Caki2 (cell line): ENCODE measurements around the gene RAB12. TPM values are rescaled to one million over a fixed set of nuclear protein-coding genes. Genes with fewer than 3 reads are reported as not detected.
"Not testable (repeated sequence)": the region's sequence is repeated elsewhere in the genome, so short reads cannot be mapped to it uniquely, and the experiment has no call there.

Experiments
- DNase-seq: peaks from one replicate; pipeline ENCODE4 v3.0.0-alpha.2; 2015; ENCODE audit warnings: low read depth
- in situ Hi-C: cut with HindIII; loops from 2 replicates; pipeline ENCODE4 v1.10.0; 2016; ENCODE audit warnings: low sequenced_read_pairs, low pct_unique_long_range_greater_than_20kb, mixed read lengths
- total RNA-seq: library from RNA; depleted of rRNA; stranded (reverse); fragments of >200 nt; shearing (Covaris generic); gene quantifications from 2 replicates; pipeline ENCODE4 v1.2.3, GENCODE V29; 2014; ENCODE audit warnings: low replicate concordance

Gene RAB12
- total RNA-seq, 1 experiment from 2014 or later = 39.9 TPM

- in situ Hi-C loops = no loop called here
Measured at GRCh38 chr18:8630546-8630945, 21.3 kb downstream of the RAB12 start.

DNA sequence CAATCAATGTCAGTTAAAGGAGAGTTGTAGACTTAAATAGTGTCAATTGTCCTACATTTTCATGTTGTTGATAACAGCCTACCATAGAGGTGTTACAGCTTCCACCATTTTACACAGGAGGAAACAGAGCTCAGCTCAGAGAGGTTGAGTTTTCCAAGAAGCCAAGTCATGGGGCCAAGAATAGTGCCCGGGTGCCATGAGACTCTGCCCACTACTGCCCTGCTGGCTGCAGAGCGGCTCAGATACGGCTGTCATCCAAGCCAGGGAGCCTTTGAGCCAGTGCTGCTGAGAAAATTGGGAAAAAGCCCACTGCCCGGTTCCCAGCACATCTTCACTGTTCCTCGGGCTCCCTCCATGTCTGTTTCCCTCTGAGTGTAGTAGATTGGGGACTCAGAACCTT, 22.0 kb downstream of the RAB12 start:
- in situ Hi-C loops = no loop called here
- no peak for DNase-seq

More at GRCh38 chr18:8630546-8630945, 21.3 kb downstream of the RAB12 start:
- DNase-seq = no peak

GRCh38 chr18:8632386-8632785, 23.1 kb downstream of the RAB12 start:
- no peak for DNase-seq
- in situ Hi-C loops = no loop called here

GRCh38 chr18:8634508-8634907, 25.3 kb downstream of the RAB12 start:
- in situ Hi-C loops = no loop called here
- no peak for DNase-seq

- in situ Hi-C loops = no loop called here
- no peak for DNase-seq
Measured at GRCh38 chr18:8635087-8635486, 25.9 kb downstream of the RAB12 start.

DNA sequence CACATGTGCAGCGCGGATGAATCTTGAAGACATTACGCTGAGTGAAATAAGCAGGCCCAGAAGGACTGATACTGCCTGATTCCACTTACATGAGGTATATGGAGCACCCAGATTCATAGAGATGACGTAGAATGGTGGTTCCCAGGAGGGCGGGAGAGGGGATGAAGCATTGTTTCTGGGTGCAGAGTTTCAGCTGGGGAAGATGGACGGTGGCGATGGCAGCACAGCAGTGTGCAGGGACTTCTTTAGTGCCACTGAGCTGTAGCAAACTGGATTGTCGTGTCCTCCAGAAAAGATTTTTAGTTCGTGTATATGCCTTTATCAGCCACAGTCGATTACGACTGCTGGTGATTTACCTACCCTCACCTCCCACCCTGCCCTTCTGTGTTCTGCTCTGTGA, 30.5 kb downstream of the RAB12 start:
- DNase-seq = no peak
- in situ Hi-C loops = no loop called here

GRCh38 chr18:8643326-8643878, 34.2 kb downstream of the RAB12 start:
- in situ Hi-C loops = no loop called here
- no peak for DNase-seq

DNA sequence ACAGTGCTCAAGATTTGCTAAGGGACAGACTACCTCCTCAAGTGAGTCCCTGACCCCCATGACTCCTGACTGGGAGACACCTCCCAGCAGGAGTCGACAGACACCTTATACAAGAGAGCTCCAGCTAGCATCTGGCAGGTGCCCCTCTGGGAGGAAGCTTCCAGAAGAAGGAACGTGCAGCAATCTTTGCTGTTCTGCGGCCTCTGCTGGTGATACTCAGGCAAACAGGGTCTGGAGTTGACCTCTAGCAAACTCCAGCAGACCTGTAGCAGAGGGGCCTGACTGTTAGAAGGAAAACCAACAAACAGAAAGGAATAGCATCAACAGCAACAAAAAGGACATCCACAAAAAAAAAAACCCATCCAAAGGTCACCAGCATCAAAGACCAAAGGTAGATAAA, 38.1 kb downstream of the RAB12 start:
- DNase-seq, in situ Hi-C loops: not testable (repeated sequence)

DNA sequence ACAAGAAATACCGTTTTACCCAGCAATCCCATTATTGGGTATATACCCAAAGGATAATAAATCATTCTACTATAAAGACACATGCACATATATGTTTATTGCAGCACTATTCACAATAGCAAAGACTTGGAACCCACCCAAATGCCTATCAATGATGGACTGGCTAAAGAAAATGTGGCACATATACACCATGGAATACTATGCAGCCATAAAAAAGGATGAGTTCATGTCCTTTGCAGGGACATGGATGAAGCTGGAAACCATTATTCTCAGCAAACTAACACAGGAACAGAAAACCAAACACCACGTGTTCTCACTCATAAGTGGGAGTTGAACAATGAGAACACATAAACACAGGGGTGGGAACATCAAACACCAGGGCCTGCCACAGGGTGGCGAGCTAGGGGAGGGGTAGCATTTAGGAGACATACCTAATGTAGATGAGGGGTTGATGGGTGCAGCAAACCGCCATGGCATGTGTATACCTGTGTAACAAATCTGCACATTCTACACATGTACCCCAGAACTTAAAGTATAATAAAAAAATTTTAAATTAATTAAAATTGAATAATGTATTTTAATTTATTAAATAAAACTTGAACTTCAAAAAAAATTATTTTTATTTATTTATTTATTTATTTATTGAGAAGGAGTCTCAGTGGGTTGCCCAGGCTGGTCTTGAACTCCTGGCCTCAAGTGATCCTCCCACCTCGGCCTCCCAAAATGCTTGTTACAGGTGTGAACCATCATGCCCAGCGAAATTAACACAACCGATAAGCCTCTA, 42.4 kb downstream of the RAB12 start:
- DNase-seq, in situ Hi-C loops: not testable (repeated sequence)

GRCh38 chr18:8654503-8655451, 45.5 kb downstream of the RAB12 start:
- DNase-seq = peak; percentile 23
- in situ Hi-C loops = no loop called here

DNA sequence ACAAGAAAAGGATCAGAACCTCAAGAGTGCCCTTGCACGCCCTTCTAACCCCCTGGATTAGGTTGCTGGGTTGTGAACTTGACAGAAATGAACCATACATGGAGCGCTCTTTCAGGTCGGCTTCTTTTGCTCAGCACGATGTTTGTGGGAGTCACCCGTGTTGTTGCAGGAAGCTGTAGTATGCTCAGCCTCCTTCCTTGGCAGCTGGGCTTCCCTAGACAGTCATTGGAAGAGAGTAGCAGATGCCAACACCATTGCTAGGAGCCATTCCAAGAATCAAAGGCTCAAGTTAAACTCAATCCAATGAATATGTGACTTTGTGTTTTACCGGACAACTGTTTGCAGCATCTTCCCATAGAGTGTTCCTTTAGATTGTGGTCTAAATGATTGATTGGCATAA, 47.0 kb downstream of the RAB12 start:
- in situ Hi-C loops = no loop called here

DNA sequence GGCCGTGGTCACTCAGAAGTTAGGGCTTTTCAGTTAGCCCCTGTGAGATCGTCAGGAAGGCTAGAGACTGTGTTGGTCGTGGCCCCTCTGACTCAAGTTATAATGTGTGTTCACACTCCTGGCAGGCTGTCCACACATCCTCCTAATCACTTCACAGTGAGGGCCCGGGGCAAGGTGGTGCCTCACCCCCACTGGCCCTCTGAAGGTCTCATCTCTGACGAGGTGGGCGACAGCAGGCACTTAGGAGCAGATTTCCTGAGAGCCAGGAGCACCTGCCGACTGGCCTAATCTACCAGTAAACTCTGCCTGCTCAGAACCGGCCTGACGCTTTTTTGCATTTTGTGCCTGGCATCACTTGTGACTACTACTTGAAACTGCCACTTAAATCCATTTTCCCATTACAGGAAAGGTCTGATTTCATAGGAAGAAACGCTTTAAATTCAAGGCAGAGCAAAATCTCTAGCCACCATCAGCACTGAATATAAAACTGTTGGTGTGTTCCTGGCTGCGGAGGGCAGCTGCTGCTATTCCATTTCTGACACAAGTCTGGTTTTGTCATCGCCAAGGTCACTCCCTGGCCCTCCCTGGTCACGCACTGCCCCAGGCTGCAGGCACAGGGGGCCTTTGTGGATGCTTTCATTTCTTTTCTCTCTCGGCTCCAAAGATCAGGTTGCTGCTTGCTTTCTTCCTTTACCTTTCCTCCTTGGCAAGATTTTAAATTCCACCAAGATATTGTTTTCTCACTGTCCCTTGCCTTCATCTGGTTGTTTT, 48.0 kb downstream of the RAB12 start:
- in situ Hi-C loops = no loop called here
- no peak for DNase-seq

More for the DNA sequence above, 47.0 kb downstream of the RAB12 start:
- DNase-seq = no peak

- in situ Hi-C loops = no loop called here
- DNase-seq = peak; percentile 4
Measured at GRCh38 chr18:8657873-8658470, 48.7 kb downstream of the RAB12 start.

GRCh38 chr18:8658858-8659485, 49.7 kb downstream of the RAB12 start:
- DNase-seq = no peak
- in situ Hi-C loops = no loop called here

GRCh38 chr18:8659609-8660242, 50.5 kb downstream of the RAB12 start:
- in situ Hi-C loops = no loop called here
- DNase-seq = no peak

- no peak for DNase-seq
- in situ Hi-C loops = no loop called here
Measured at GRCh38 chr18:8660316-8660715, 51.1 kb downstream of the RAB12 start.
